Activated B cell treated with CpG ODN at 0.5 μM for 24 hours (primary cell): ENCODE measurements around the gene AOC1. TPM values are rescaled to one million over a fixed set of nuclear protein-coding genes. Genes with fewer than 3 reads are reported as not detected.

Experiments
- ATAC-seq: fragments of 200-7000 bp; cut with Tn5 transposase; one replicate; pipeline ENCODE4 v1.10.0; 2021; ENCODE audit warnings: low read depth, mild to moderate bottlenecking, moderate library complexity
- CTCF ChIA-PET: fragments of 350-600 bp; sonication (Branson Sonifier 250); formaldehyde crosslinking; loops from one replicate; lab custom pipeline; 2021; ENCODE audit warnings: antibody characterized with exemption; lab: Charles Lee
- POLR2A ChIA-PET: fragments of 350-600 bp; sonication (Branson Sonifier 250); formaldehyde crosslinking; loops from one replicate; lab custom pipeline; 2021; ENCODE audit warnings: antibody characterized with exemption; lab: Charles Lee
- DNase-seq: peaks from one replicate; pipeline ENCODE4 v3.0.0; 2022
- H3K27ac Mint-ChIP-seq: one replicate; pipeline ENCODE4 v1.8.0; 2020; ENCODE audit warnings: mixed read lengths
- H3K27me3 Mint-ChIP-seq: one replicate; pipeline ENCODE4 v1.8.0; 2021; ENCODE audit warnings: mixed read lengths
- H3K36me3 Mint-ChIP-seq: one replicate; pipeline ENCODE4 v1.8.0; 2021; ENCODE audit warnings: low read depth, mixed read lengths
- H3K4me1 Mint-ChIP-seq: one replicate; pipeline ENCODE4 v1.8.0; 2021; ENCODE audit warnings: mixed read lengths
- H3K4me3 Mint-ChIP-seq: one replicate; pipeline ENCODE4 v1.8.0; 2020; ENCODE audit warnings: mild to moderate bottlenecking, mixed read lengths
- H3K9me3 Mint-ChIP-seq: one replicate; pipeline ENCODE4 v1.8.0; 2020; ENCODE audit warnings: mixed read lengths
- CTCF ChIP-seq: fragments of 200-600 bp; IDR thresholded peaks from one replicate; pipeline ENCODE4 v1.8.0; 2022; ENCODE audit warnings: antibody characterized with exemption, mild to moderate bottlenecking
- intact Hi-C: fragments of 100-400 bp; cut with micrococcal nuclease; formaldehyde crosslinking; loops from one replicate; pipeline ENCODE4 v1.15.1; 2024
- total RNA-seq: library from RNA; stranded (reverse); gene quantifications from 2 replicates; pipeline ENCODE4 v1.2.3, GENCODE V29; 2022

The AOC1 gene
- total RNA-seq, 1 donor from 2014 or later = not detected

- Mint-ChIP-seq H3K9me3 (peaks cover 6% of the 10 kb centered on the region), H3K36me3 (no peaks in the 10 kb centered on the region), H3K27me3 (peaks cover 38% of the 10 kb centered on the region), H3K4me3 (peak overlapping the region; percentile 24), H3K4me1 (peaks cover 33% of the 10 kb centered on the region), H3K27ac (no peak overlapping the region)
- intact Hi-C loops = loop anchor here (1.0 to 5.0 kb wide), 5 partner anchors 90 to 409 kb away; no protein-coding TSS in a partner anchor
- DNase-seq = peak; percentile 69
- peak; percentile 78 for ATAC-seq
- CTCF ChIA-PET = interaction anchor here (0.7 to 5.5 kb wide), 14 partner anchors 10 to 212 kb away, joined by 3 to 43 read pairs (median 3); no protein-coding TSS in a partner anchor
- TF ChIP-seq CTCF = peak; percentile 92
- POLR2A ChIA-PET = no interaction called here
Observed at GRCh38 chr7:150898475-150899011, 46.2 kb downstream of the AOC1 start.

GRCh38 chr7:150900675-150901074, 48.4 kb downstream of the AOC1 start:
- peaks cover 51% of the 10 kb centered on the region for H3K27me3 Mint-ChIP-seq
- no peaks in the 10 kb centered on the region for H3K36me3 Mint-ChIP-seq
- no peak for DNase-seq
- POLR2A ChIA-PET = no interaction called here
- H3K4me1 Mint-ChIP-seq = peaks cover 33% of the 10 kb centered on the region
- no peak for ATAC-seq
- CTCF ChIA-PET = interaction anchor here (5.5 kb wide), 1 partner anchor 210 kb away, joined by 43 read pairs; no protein-coding TSS in a partner anchor
- no peak overlapping the region for H3K27ac Mint-ChIP-seq
- no peak overlapping the region for H3K4me3 Mint-ChIP-seq
- TF ChIP-seq CTCF = no peak
- intact Hi-C loops = no loop called here
- H3K9me3 Mint-ChIP-seq = no peaks in the 10 kb centered on the region

- no peaks in the 10 kb centered on the region for H3K36me3 Mint-ChIP-seq
- H3K27ac Mint-ChIP-seq = no peak overlapping the region
- ChIA-PET POLR2A (no interaction called here), CTCF (interaction anchor here (5.5 kb wide), 1 partner anchor 209 kb away, joined by 43 read pairs; no protein-coding TSS in a partner anchor)
- ATAC-seq (no peak), DNase-seq (no peak)
- no peak overlapping the region for H3K4me3 Mint-ChIP-seq
- TF ChIP-seq CTCF = no peak
- intact Hi-C loops = no loop called here
- H3K27me3 Mint-ChIP-seq = peaks cover 58% of the 10 kb centered on the region
- no peaks in the 10 kb centered on the region for H3K9me3 Mint-ChIP-seq
- H3K4me1 Mint-ChIP-seq = peaks cover 29% of the 10 kb centered on the region
Observed at GRCh38 chr7:150901160-150902035, 49.1 kb downstream of the AOC1 start.

- DNase-seq (no peak), ATAC-seq (no peak)
- peaks cover 65% of the 10 kb centered on the region for H3K27me3 Mint-ChIP-seq
- H3K27ac Mint-ChIP-seq = no peak overlapping the region
- intact Hi-C loops = no loop called here
- H3K36me3 Mint-ChIP-seq = no peaks in the 10 kb centered on the region
- no peak for TF ChIP-seq CTCF
- ChIA-PET CTCF (no interaction called here), POLR2A (no interaction called here)
- no peak overlapping the region for H3K4me3 Mint-ChIP-seq
- peaks cover 20% of the 10 kb centered on the region for H3K4me1 Mint-ChIP-seq
- H3K9me3 Mint-ChIP-seq = no peaks in the 10 kb centered on the region
Observed at GRCh38 chr7:150902078-150903033, 50.0 kb downstream of the AOC1 start.
